Uterus (tissue), 4 donors: ENCODE measurements around the gene CEP250. TPM values are rescaled to one million over a fixed set of nuclear protein-coding genes. Genes with fewer than 3 reads are reported as not detected.
A peak's percentile ranks its signal among the peaks of the same experiment; 100 is the strongest.

Source experiments
- DNase-seq, 2 donors: peaks; one replicate each; pipeline ENCODE4 v3.0.0-alpha.2; 2019 to 2020
- H3K27ac ChIP-seq, 2 donors: fragments of 200-600 bp; sonication (generic); 1 replicate in 1 of 2; 2 replicates in 1 of 2; pipeline ENCODE4 v1.5.1; 2016 to 2018
- H3K27me3 ChIP-seq, 2 donors: fragments of 200-600 bp; sonication (generic); one replicate each; pipeline ENCODE4 v1.5.1; 2018 to 2019; ENCODE audit warnings: control low read depth in 1 of 2
- H3K36me3 ChIP-seq, 2 donors: fragments of 200-600 bp; sonication (generic); one replicate each; pipeline ENCODE4 v1.5.1; 2019; ENCODE audit warnings: control low read depth in 1 of 2
- H3K4me1 ChIP-seq, 2 donors: fragments of 200-600 bp; sonication (generic); one replicate each; pipeline ENCODE4 v1.5.1; 2018 to 2019; ENCODE audit warnings: control low read depth in 1 of 2
- H3K4me3 ChIP-seq, 2 donors: fragments of 200-600 bp; sonication (generic); 1 replicate in 1 of 2; 2 replicates in 1 of 2; pipeline ENCODE4 v1.5.1; 2018 to 2019; ENCODE audit warnings: mild to moderate bottlenecking in 1 of 2
- H3K9me3 ChIP-seq, 2 donors: fragments of 200-600 bp; sonication (generic); one replicate each; pipeline ENCODE4 v1.5.1; 2019; ENCODE audit warnings: control low read depth in 1 of 2
- CTCF ChIP-seq, 4 experiments: fragments of 200-600 bp in 2 of 4; fragments of 450-650 bp in 2 of 4; sonication (generic) in 2 of 4; IDR thresholded peaks; one replicate each; pipeline ENCODE4 v1.5.1; 2016 to 2019; ENCODE audit warnings: antibody characterized with exemption in 4 of 4, mild to moderate bottlenecking in 2 of 4, moderate library complexity in 1 of 4
- POLR2A ChIP-seq, 2 donors: fragments of 450-650 bp; IDR thresholded peaks; one replicate each; pipeline ENCODE4 v1.6.1; 2016; ENCODE audit warnings: antibody characterized with exemption in 2 of 2, mild to moderate bottlenecking in 1 of 2, moderate library complexity in 1 of 2
- intact Hi-C: fragments of 100-400 bp; cut with DNase I; formaldehyde crosslinking; loops from one replicate; pipeline ENCODE4 v1.15.1; 2023; ENCODE audit warnings: low total_unique reads
- total RNA-seq, 4 donors: library from RNA; depleted of rRNA in 3 of 4; stranded (reverse); fragments of >200 nt in 3 of 4; gene quantifications; one replicate each; pipeline versions ENCODE4 v1.1.0 to v1.2.4, GENCODE V29; 2014 to 2023
- donor health status: DM: yes; HTN: yes; CAD: no.

CEP250 gene
- total RNA-seq, 4 donors from 2014 or later: 9.2 to 44.2 (median 41.5) TPM

- Histone ChIP-seq H3K4me1 (no peaks in the 10 kb centered on the region), H3K4me3 (no peak overlapping the region), H3K27ac (no peak overlapping the region), H3K36me3 (no peaks in the 10 kb centered on the region), H3K9me3 (no peaks in the 10 kb centered on the region), H3K27me3 (no peaks in the 10 kb centered on the region)
- TF ChIP-seq POLR2A (IDR thresholded peaks at IDR 0.05) (no peak), CTCF (IDR thresholded peaks at IDR 0.05) (no peak)
- intact Hi-C loops: no loop called here
- no peak for DNase-seq
Observed at GRCh38 chr20:35458388-35458787, 3.0 kb downstream of the CEP250 start.

GRCh38 chr20:35461620-35462019 lies 6.2 kb downstream of the CEP250 start:
- no peak for DNase-seq
- H3K4me1 ChIP-seq: no peaks in the 10 kb centered on the region
- H3K4me3 ChIP-seq: no peak overlapping the region
- intact Hi-C loops: no loop called here
- no peaks in the 10 kb centered on the region for H3K27me3 ChIP-seq
- no peak overlapping the region for H3K27ac ChIP-seq
- H3K36me3 ChIP-seq: no peaks in the 10 kb centered on the region
- TF ChIP-seq POLR2A (IDR thresholded peaks at IDR 0.05) (no peak), CTCF (IDR thresholded peaks at IDR 0.05) (no peak)
- no peaks in the 10 kb centered on the region for H3K9me3 ChIP-seq

GRCh38 chr20:35462351-35462750 lies 7.0 kb downstream of the CEP250 start:
- H3K9me3 ChIP-seq: no peaks in the 10 kb centered on the region
- H3K4me3 ChIP-seq: no peak overlapping the region
- no peaks in the 10 kb centered on the region for H3K4me1 ChIP-seq
- no peaks in the 10 kb centered on the region for H3K36me3 ChIP-seq
- H3K27ac ChIP-seq: no peak overlapping the region
- intact Hi-C loops: no loop called here
- no peak for DNase-seq
- no peaks in the 10 kb centered on the region for H3K27me3 ChIP-seq
- TF ChIP-seq CTCF (IDR thresholded peaks at IDR 0.05): no peak
- no peak for TF ChIP-seq POLR2A (IDR thresholded peaks at IDR 0.05)

GRCh38 chr20:35463455-35464300 lies 8.3 kb downstream of the CEP250 start:
- no peak overlapping the region for H3K27ac ChIP-seq
- H3K27me3 ChIP-seq: no peaks in the 10 kb centered on the region
- intact Hi-C loops: no loop called here
- no peaks in the 10 kb centered on the region for H3K4me1 ChIP-seq
- H3K9me3 ChIP-seq: no peaks in the 10 kb centered on the region
- H3K4me3 ChIP-seq: no peak overlapping the region
- no peaks in the 10 kb centered on the region for H3K36me3 ChIP-seq
- peak; percentile 42 to 54 for DNase-seq
- TF ChIP-seq POLR2A (IDR thresholded peaks at IDR 0.05) (no peak), CTCF (IDR thresholded peaks at IDR 0.05) (peak; percentile 63 to 80 (median 74))

GRCh38 chr20:35465976-35466375 lies 10.6 kb downstream of the CEP250 start:
- Histone ChIP-seq H3K36me3 (no peaks in the 10 kb centered on the region), H3K27ac (peak overlapping the region in 1 of 2 donors; percentile 76)
- intact Hi-C loops: no loop called here

More at GRCh38 chr20:35465976-35466375, 10.6 kb downstream of the CEP250 start:
- TF ChIP-seq CTCF (IDR thresholded peaks at IDR 0.05): no peak
- no peak for TF ChIP-seq POLR2A (IDR thresholded peaks at IDR 0.05)
- Histone ChIP-seq H3K4me1 (no peaks in the 10 kb centered on the region), H3K4me3 (no peak overlapping the region), H3K9me3 (no peaks in the 10 kb centered on the region), H3K27me3 (no peaks in the 10 kb centered on the region)
- DNase-seq: peak; percentile 36 to 68
